ENCODE results near the gene COQ7.

- no peak for TF ChIP-seq CTCF (IDR thresholded peaks at IDR 0.05; ENCODE audit: insufficient read depth, low read length, poor library complexity, severe bottlenecking)
- no peak for TF ChIP-seq EZH2phosphoT487 (conservative IDR thresholded peaks at IDR 0.05; ENCODE audit: low read length)
These were observed 27.3 kb downstream of the COQ7 start for GRCh38 chr16:19094542-19095365.
